ENCODE measurements around the gene TRABD.
"Not testable (repeated sequence)": the region's sequence is repeated elsewhere in the genome, so short reads cannot be mapped to it uniquely, and the experiment has no call there.

Gene TRABD

DNA sequence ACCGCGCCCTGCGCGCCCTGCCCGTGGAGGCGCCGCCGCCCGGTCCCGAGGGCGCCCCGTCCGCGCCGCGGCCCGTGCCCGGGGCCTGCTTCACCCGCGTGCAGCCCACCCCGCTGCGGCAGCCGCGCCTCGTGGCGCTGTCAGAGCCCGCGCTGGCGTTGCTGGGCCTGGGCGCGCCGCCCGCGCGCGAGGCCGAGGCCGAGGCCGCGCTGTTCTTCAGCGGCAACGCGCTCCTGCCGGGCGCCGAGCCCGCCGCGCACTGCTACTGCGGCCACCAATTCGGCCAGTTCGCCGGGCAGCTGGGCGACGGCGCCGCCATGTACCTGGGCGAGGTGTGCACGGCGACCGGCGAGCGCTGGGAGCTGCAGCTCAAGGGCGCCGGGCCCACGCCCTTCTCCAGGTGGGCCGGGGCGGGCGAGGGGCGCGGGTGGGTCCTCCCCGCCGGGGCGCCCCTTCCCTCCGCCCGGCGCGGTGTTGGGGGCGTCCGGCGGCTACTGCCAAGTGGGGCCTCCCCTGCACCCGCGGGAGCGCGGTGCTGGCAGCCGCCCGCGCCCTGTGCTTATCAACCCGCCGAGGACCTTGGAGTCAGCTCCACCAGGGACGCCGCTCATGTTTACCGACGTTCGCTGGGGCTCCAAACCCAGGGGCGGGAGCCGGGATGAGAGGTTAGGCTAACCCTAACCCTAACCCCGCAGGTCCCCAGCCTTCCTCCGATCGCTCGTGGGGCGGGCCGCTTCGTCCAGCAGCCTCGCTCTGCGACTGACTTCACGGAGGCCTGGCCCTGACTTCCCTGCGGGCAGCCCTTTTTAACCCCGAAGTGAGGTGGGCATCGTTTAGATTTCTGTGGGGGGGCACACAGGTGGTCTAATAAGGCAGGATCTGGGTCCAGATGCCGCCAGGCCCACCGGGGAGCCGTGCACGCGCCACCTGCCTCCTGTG, 15.7 kb downstream of the TRABD start:
- no peak for DNase-seq (ENCODE audit: low read depth)

DNA sequence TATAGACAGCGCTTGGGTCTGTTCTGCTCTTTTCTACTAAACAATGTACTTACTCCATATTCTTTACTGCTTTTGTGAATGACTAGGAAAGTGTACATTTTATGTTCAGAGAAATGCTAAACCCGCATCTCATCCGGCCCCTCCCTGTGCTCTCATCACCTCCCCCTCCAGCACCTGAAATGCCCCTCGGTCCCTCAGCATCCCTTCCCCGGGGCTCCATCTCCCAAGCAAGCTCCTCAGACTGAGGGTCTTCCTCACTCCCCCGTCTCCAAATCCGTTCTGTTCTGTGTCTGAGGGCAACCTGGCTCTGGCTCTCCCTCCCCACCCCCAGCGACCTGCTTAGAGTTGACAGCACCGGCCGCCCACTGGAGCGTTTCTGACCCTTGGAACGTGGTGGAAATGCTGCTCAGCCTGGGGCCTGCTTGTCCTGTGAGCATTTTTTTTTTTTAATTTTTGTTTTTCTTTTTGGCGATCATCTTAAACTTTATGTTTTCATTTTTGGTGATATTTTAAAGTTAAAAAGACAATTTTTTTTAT, 16.5 kb downstream of the TRABD start:
- no peak for DNase-seq (ENCODE audit: low read depth)

- no peak for DNase-seq (ENCODE audit: low read depth)
Observed at GRCh38 chr22:50203288-50203687, 17.6 kb downstream of the TRABD start.

GRCh38 chr22:50204571-50204970, 18.9 kb downstream of the TRABD start:
- DNase-seq (ENCODE audit: low read depth) = no peak

GRCh38 chr22:50204998-50205397, 19.3 kb downstream of the TRABD start:
- not testable (repeated sequence) for DNase-seq (ENCODE audit: low read depth)

DNA sequence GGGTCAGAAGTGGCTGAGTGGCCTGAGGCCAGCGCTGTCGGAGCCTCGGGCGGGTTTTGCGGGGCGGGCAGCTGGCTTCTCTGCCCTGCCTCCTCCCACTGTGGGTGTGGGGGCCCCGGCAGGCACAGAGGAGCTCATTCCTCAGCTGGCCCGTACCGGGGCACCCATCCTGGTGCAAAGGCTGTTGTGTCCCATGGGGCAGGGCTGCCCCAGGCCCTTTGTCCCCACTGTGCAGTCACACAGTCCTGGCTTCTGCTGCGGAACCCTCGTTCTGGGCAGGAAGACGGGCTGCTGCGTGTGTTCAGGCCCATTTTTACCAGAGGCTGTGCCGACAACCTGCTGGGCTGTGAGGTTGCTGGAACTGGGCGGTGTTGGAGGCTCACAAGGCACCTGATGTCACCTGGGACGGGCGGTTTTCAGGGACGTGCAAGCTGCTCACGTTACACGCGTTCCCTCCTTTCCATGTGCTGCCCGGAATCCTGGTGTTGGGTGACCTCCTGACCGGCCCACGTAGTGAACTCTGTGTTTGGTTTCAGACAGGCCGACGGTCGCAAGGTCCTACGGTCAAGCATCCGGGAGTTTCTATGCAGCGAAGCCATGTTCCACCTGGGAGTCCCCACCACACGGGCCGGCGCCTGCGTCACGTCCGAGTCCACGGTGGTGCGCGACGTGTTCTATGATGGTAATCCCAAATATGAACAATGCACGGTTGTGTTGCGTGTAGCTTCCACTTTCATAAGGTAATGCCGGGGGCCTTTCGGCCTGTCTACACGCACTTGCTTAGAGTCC, 20.3 kb downstream of the TRABD start:
- no peak for DNase-seq (ENCODE audit: low read depth)

- no peak for DNase-seq (ENCODE audit: low read depth)
Observed at GRCh38 chr22:50206599-50206998, 20.9 kb downstream of the TRABD start.

DNA sequence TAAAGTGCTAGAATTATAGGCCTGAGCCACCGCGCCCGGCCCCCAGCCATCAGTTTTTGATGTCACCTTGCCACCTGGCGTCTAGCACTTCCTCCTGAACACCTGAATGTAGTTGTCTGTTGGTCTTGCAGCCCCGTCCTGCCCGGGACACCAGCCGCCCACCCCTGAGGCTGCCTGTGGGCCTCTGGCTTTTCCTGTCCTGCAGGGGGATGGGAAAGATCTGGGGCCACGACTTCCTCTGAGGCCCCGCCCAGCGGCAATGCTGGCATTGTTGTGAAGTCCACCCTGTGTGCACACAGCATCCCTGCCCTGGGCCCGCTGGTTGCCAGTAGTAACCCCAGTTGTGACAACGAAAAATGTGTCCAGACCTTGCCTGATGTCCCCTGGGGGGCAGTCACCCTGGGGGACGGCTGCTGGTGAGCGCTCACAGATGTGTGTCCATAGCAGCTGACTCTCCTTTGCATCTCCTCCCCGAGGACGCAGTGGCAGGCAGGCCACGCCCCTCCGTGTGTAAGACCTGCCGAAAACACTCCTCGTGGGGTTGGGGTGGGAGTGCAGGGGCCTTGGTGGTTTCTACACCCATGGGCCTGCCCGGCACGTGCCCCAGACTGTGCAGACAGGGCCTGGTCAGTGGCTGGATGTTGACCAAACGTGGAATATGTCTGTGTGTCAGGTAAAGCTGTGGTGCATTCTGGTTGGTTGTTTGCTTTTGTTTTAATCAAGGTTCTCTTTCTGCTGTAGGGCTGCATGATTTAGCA, 21.8 kb downstream of the TRABD start:
- DNase-seq (ENCODE audit: low read depth) = no peak

GRCh38 chr22:50208430-50208938, 22.8 kb downstream of the TRABD start:
- DNase-seq (ENCODE audit: low read depth) = no peak

DNA sequence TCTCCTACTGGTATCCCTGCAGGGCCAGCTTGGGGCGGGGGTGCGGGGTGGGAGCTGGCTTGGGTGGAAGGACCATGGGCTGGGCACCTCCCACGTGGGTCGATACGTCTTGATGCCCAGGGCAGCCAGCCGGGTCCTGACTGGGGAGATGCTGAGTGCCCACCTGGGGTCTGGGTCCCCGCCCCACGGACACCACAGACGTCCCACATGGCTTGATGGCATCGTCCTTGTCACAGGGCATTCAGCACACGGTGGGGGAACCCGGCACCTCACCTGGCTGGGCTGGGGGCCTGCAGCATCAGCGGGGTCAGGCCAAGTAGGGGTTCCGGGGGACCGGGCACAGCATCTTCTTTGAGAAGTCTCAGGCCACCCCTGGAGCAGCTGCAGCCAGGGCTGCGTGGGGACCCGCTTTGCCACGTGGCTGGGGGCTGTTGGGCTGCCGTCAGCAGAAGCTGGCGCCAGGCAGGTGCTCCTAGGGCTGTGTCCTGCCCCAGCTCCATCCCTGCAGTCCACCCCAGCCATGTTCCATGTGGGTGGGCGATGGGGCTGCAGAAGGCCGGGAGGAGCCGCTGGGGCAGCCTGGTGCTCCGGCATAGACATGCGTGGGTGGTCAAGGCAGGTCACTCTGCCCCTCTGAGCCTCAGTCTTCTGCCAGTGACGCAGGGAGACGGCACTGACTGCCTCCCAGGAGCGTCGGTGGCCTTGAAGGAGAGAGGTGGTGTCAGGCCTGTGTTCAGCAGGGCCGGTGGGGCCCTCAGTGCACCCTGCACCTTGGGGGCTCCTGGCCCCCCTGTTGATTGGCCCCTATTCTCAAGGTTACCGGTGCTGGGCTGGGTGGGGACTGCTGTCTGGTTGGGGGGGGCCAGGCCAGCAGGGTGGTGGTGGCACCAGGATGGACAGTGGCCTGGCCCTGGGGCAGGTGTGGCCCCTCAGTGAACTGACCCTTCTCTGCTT, 23.5 kb downstream of the TRABD start:
- DNase-seq (ENCODE audit: low read depth) = no peak

DNA sequence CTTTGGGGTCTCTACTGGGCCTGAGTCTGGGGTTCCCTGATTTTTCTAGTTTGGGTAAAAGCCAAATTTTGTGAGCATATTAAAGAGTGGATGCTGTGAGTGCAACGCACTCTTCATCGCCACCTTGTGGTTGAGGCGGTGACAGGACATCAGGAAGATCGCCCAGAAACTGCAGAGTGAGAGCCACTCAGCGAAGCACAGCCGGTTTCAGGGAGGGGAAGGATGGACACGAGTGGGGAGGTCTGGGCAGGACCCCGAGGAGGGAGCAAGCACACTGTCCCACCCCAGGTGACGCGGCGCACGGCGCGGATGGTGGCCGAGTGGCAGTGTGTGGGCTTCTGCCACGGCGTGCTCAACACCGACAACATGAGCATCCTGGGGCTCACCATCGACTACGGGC, 24.2 kb downstream of the TRABD start:
- no peak for DNase-seq (ENCODE audit: low read depth)

- DNase-seq (ENCODE audit: low read depth) = no peak
Observed at GRCh38 chr22:50210378-50211139, 24.8 kb downstream of the TRABD start.

DNA sequence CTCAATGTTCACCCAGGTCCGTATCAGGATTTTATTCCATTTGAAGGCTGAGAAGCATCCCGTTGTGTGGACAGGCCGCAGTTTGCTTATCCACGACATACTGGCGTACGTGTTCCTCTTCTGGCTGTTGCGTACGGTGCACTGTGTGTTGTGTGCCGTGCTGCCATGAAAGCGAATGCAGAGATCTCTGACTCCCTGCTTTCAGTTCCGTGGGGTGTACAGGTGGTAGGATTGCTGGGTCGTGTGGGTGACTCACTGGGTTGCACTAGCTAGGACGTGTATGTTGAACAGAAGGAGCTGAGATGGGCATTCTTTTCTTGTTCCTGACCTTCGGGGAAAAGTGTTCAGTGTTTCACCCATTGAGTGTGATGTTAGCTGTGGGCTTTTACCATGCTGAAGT, 25.4 kb downstream of the TRABD start:
- no peak for DNase-seq (ENCODE audit: low read depth)

- no peak for DNase-seq (ENCODE audit: low read depth)
Observed at GRCh38 chr22:50213263-50213662, 27.6 kb downstream of the TRABD start.

DNA sequence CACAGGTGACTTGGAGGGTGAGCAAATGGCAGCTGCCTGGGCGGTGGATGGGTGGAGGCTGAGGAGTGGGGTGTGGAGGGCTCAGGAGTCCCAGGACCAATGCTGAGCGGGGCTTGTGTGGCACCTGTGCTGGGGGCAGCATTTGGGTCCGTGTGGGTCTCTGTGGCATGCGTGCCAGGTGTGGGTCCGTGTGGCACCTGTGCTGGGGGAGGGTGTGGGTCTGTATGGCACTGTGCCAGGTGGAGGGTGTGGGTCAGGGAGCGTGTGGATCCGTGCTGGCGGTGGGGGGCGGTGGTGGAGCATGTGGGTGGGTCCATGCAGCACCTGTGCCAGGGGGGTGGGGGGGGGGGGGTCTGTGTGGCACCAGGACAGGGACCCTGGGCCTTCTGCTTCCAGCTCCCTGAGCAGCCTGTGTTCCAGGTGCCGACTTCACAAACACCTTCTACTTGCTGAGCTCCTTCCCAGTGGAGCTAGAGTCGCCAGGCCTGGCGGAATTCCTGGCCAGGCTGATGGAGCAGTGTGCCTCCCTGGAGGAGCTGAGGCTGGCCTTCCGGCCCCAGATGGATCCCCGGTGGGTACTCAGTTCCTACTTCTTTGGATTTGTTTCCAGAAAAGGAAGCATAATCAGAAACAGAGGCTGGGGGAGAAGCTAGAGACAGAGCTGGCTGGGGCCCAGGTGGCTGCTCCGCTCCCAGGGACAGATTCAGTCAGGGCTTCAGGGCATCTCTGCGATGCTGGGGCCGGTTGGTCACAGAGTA, 29.8 kb downstream of the TRABD start:
- DNase-seq (ENCODE audit: low read depth) = no peak

GRCh38 chr22:50216055-50216683, 30.5 kb downstream of the TRABD start:
- DNase-seq (ENCODE audit: low read depth) = no peak

DNA sequence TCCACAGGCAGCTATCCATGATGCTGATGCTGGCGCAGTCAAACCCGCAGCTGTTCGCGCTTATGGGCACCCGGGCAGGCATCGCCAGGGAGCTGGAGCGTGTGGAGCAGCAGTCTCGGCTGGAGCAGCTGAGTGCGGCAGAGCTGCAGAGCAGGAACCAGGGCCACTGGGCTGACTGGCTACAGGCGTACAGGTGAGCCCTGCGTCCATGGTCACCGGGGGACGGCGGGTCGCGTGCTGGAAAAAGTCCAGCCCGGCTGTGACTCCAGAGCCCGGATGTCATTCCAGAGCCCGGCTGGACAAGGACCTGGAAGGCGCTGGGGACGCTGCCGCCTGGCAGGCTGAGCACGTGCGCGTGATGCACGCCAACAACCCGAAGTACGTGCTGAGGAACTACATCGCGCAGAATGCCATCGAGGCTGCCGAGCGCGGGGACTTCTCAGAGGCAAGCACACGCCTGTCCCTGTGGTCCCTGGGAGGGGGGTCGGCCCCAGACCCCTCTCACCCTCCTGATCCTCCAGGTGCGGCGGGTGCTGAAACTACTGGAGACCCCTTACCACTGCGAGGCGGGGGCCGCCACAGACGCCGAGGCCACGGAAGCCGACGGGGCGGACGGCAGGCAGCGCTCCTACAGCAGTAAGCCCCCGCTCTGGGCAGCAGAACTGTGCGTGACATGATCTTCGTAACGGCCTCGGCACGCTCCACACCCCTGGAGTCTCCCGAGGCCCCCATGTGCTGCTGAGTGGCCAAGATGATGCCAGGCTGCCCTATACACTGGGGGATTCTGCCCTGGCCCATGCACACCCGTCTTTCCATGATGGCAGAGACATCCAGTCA, 31.2 kb downstream of the TRABD start:
- DNase-seq (ENCODE audit: low read depth) = no peak

All from stimulated activated CD8-positive, alpha-beta memory T cell treated with anti-CD3 and anti-CD28 coated beads, Interleukin-12 subunit alpha, Interleukin-12 subunit beta, amount 100 ng/mL, for 4 hours (primary cell).